ENCODE results near the gene TRPT1.
"Not testable (repeated sequence)": the region's sequence is repeated elsewhere in the genome, so short reads cannot be mapped to it uniquely, and the experiment has no call there.

Gene TRPT1

DNA sequence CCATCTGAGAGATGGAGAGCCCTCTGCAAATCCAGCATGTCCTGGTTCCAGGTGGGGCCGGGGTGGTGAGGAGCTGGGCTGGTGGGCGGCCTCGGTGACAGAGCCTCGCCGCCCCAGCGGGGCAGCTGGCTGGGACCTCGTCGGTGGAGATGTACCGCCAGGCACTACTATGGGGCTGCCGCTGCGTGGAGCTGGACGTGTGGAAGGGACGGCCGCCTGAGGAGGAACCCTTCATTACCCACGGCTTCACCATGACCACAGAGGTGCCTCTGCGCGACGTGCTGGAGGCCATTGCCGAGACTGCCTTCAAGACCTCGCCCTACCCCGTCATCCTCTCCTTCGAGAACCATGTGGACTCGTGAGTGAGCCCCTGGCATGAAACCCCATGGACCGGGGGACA, 32.4 kb upstream of the TRPT1 start:
- no peak for DNase-seq

DNA sequence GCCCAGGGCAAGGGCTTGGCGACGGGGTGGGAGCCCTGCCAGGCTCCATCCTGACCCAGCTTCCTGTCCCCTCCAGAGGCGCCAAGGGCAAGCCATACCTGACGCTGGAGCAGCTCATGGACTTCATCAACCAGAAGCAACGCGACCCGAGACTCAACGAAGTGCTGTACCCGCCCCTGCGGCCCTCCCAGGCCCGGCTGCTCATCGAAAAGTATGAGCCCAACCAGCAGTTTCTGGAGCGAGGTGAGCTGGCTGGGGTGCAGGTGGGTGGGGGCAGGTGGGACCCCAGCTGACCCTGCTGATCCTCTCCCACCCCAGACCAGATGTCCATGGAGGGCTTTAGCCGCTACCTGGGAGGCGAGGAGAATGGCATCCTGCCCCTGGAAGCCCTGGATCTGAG, 30.3 kb upstream of the TRPT1 start:
- DNase-seq, result peak; percentile 3

DNA sequence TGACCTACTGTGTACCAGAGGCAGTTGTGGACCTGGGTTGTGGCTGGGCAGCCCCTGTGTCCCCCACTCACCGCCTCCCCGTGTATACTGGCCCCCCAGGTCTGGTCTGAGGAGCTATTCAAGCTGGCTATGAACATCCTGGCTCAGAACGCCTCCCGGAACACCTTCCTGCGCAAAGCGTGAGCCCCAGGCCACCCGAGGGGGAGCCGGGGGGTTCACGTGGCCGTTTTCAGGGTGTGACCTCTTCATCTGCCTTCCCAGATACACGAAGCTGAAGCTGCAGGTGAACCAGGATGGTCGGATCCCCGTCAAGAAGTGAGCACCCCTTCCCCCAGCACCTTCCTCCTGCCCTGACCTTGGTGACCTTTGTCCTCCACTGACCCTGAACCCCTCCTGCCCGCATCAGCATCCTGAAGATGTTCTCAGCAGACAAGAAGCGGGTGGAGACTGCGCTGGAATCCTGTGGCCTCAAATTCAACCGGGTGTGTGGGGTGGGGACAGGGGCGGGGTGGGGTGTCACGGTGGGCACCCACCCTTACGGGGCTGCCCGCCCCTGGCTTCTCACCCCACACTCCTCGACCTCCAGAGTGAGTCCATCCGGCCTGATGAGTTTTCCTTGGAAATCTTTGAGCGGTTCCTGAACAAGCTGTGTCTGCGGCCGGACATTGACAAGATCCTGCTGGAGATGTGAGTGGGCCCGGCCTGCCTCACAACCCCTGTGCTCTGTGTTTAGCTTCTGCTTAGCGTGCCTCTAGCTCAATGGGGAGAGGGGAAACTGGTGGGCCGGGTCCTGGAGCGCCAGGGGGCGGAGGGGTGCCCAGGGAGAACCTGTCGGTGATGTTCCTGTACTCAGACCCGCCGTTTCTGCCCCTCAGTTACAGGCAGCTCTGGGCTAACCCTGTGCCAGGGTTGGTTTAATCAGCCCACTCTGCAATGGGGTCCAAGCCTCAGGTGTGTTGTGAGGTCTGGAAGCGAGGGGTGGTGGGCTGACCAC, 29.4 kb upstream of the TRPT1 start:
- DNase-seq, result no peak

DNA sequence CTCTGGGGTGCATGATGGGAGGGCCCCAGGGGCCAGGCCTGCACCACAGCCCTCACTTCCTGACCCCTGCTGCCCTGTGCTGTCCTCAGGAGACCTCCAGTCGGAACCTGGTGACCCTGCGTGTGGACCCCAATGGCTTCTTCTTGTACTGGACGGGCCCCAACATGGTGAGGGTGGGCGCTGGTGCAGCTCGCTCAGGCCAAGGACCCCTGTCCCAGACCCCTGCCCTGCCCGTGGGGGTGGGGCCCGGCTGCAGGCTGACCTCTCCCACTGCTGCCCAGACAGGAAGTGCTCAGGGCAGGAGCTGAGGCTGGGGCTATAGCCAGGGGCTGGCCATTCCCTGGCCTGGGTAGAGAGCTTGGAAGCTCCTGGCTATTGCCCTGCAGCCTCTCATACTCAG, 28.3 kb upstream of the TRPT1 start:
- no peak for DNase-seq

DNA sequence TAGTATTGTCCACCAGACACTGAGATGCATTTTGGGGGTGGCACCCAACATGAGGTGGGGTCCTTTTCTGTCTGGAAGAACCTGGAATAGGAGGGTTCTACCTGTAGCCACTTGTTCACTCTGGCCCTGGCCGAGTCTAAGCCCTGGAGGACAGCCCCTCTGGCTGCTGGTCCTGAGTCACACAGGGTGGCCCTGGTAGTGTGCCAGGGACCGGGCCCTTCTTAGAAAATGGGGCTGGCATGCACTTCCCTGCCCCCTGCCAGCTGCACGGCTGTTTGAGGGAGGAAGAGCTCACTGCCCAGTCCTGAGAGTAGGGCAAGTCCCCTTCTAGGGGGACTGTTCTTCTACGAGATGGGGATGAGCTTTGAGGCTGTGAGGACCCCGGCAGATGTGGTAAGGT, 27.5 kb upstream of the TRPT1 start:
- peak; percentile 2 for DNase-seq

DNA sequence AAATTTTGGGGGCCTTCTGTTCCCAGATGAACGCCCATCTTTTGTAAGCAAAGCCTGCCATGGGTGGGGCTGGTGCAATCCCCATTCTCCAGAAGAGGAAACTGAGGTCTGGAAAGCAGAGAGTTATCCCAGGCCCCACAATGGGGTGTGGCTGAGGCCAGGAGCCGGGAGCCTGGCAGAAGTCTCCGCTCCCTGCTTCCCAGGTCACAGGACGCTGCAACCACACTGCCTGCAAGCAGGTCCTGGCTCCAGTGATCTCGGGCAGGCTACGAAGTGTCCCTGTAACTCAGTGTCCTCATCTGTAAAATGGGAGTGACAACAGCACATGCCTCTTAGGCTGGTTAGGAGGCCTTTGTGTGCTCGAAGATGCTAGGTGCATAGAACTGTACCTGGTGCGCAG, 27.1 kb upstream of the TRPT1 start:
- DNase-seq, result peak; percentile 2

DNA sequence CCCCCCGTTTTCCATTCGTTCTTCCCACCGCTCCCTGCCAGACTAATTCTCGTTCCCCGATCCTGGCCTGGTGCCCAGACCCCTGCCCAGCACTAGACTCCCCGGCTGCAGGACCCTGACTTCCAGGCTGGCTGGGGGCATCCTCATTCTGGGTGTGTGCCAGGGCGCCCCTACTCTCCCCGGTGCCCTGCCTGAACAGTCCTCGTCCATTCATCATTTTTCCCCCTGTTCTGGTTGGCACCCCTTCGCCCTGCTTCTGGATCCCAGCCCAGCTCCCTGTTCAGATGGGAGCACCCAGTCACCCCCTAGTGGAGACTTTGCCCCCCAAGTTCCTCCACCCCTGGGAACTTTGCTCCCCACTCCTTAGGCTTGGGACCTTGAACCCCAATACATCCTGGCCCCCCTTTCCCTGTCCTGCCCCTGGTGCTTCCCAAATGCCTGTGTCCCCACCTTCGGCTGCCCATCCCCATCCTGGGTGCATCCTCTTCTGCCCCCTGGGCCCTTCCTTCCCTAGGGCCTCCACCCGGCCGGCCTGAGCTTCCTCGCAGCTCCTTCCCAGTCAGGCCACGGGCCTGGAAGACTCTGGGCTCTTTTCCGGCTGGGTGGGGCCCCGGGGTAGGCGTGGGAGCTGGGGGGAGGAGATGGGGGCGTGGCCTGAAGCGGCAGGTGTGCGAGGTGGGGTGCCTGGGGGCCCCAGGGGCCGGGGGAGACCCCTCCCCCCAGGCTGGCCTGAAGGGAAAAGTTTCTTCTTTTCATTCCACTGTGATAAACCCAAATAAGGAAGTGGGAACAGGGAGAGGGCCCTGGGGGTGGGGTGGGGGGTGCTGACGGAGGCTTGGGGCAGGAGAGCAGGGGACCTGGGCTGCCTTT, 26.3 kb upstream of the TRPT1 start:
- peak; percentile 47 for DNase-seq

DNA sequence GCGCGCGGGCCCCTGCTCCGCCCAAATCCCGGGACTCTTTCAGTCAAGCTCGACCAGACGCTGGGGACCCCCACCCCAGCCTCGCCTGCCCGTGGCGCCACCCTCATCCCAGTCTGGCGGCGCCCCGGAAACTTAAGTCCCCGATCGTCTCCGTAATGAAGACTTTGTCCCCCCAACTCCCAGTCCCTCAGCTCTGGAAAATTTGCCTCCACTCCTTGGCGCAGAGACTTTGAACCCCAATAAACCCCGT, 25.7 kb upstream of the TRPT1 start:
- DNase-seq, result no peak

DNA sequence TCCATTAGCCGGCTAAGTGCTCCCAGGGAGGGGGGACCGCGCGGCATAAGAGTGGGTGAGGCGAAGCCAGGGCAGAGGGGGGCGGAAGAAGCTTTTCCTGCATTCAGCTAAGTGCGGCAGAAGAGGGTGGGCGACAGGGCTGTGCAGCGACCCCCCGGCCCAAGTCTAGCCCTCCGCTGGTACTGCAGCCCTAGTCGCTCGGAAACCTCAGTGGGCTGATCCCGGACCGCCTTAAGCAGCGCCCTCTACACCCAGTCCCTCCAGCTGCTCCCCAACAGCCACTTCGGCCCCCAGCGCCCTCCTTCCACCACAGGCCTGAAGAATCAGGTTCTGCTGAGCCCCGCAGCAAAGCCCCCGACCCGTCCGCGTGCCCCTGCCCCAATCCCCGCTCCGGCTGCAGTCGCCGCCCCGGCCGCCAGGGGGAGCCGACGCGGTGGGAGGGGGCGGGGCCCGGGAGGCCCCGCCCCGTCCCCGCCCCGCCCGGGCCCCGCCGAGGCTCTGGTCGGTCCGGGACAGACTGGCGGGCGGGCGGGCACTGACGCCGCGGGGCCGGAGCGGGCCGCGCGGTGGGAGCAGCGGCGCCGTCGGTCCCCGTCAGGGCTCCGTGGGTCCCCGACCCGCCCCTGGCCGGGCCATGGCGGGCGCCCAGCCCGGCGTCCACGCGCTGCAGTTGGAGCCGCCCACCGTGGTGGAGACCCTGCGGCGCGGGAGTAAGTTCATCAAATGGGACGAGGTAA, 25.2 kb upstream of the TRPT1 start, which contains the start of gene PLCB3:
PLCB3 (plus strand) TSS at position 515 of the 737 bp plus-strand sequence; CDS start at position 635, 120 bp downstream.
- DNase-seq, result peak; percentile 81

DNA sequence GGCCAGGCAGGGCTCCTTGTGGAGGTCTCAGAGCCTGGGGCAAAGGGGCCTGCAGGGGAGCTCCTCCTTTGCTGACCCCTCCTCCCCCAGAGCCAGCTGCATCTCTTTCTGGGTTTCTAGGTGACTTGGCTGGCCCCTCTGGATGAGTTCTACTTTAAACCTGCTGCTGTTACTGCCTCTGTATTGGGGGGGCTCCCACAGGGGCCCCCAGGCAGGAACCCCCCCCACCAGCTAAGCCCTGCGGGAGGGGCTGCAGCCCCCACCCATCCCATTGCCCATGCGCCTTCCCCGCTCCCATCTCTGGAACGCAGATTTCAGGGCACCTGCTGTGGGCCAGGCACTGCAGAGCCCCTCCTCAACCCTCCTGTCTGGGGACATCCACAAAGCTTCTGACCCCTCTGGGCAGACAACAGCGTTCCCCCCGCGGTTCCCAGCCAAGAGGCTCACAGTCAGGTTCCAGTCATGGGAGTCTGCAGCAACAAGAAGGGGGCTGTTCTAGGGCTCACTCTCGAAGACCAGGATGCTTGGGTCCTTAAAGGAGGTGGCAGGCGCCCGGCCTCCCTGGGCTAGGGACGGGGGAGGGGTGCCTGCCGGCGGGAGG, 24.5 kb upstream of the TRPT1 start:
- DNase-seq, result peak; percentile 59

DNA sequence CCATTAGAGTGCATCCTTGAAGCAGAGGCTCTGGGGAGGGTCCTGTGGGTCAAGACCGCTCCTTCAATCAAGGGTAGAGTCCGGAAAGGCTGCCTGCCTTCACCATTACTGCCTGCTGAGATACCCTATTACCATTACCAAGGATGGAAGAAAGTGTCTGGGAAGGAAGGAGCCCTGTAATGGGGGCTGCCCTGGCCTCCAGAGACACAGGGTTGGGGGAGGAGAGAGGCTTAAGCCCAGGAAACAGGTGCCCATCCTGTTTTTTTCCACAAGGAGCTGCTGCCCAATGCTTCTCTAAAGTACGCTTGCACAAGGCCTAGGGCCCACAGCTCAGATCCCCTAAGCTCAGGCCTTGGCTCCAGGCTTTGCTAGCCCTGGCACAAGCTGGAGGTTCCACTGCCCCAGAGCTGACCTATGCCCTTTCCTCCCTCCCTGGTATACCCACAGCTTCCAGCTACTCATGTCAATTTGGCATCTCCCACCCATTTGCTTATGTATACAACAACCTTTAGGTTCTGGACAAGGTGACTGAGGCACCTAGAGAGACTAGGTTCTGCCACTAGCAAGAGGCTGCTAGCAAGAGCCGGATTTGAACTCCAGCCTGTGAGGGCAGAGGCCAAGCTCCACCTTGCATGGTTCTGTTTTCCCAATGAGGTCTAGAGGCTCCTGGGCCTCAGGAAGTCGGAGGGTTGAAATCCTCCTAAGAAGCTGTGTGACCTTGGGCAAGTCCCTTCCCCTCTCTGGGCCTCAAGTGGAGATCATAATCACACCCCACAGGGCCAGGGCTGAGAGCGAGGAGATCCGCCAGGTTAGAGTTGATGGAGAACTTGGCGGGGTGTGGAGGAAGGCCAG, 23.8 kb upstream of the TRPT1 start:
- DNase-seq, result peak; percentile 6

DNA sequence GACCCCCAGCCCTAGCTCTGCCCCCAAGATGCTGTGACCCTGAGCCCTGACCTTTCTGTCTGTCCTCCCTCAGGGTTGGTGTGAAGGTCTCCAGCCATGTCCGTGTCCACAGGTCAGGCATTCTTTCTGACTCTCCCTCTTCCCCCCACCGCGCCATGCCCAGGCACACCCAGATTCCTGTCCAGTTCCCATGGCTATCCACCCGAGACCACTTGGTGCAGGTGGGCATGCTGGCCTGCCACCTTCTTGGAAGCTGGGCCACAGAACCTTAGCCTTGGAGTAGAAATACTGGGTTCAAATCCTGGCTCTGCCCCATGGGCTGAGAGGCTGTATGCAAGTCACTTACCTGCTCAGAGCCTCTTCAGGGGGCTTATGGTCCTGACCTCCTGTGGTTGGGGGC, 23.1 kb upstream of the TRPT1 start:
- no peak for DNase-seq

DNA sequence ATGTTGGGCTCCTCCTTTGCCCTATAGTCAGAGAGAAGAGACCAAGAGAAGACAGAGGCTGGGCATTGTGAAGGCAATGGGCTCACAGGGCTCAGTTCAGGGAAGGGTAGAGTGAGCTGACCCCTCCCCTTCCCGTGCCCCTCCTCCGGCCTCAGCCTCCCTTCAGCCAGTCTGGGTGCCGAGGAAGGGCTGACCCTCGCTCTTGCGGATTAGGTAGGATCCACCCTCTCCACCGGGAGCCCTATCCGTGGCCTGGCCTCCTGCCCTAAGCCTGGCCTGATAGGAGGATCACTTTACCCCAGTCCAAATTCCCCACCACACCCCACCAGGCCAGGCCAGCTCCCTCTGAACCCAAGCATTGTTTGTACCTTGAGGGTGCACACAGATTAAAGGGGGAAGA, 22.6 kb upstream of the TRPT1 start:
- no peak for DNase-seq

DNA sequence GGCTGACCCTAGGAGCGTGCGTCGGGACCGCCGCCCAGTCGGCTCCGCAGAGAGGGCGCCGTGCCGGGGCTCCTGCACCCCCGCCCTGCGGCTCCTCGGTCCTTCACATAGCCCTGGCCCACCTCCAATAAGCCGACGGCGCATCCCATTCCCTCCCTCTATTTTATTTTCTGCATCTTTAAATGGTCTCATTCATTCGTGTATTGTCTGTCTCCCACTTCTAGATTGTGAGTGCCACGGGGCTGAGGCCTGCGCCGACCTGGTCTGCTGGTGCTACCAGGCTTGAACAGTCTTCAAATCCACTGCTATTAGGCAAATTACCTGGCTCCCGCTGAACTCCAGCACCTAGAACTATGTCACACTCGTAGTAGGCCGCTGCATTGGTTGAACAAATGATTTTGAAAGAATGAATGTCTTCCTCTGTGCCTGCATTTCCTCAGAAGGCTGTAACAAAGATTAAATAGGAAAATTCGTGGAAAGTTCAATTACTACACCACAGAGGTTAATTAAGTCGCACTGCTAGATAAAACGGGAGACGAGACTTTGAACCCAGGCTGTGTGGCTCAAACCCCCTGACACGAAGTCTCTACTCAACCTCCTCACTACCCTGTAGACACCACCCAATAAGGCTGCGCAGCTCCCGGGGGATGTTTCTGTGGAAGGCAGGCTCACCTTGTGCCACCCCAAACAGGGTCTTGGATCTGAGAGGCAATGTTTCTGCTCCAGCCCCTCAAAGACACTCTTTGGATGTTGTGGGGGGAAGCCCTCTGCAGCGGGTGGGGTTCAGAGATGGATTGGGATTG, 21.9 kb upstream of the TRPT1 start:
- peak; percentile 2 for DNase-seq

DNA sequence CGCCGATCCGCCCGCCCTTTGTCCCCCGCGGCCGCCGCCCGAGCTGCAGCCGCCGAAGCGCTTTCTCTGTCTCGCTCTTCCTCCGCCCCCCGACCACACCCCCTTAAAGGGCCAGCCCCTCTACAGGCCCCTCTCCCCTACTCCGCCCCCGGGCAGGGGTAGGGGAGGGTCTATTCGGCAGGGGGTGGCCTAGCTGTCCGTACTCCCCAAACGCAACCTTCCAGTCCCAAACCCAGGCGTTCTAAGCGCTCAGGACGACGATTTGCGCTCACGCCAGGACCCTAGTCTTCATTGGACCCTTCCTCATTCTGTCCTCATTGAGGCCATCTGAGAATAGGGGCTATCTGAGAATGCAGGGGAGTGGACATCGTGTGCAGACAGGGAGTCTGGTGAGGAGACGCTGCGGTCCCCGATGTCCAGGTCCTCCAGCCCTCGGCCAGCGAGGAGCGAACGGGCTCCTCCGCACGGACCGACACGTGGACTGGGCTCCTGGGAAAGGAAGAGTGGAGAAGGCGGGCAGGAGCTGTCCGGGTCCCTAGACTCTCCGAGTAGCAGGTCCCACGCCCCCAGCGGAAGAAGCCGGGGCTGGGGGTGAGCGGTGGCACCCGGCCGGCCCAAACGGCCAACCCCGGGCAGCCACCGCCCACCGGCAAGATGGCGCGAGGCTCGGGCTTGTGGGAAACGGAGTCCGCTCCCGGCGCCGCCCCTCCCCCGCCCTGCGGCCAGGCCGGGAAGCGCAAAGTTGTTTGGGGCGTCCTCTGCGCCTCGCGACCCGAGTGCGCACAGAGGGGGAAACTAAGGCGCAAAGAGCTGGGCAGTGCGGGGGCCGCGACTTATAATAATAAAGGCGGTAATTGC, 21.1 kb upstream of the TRPT1 start, which contains the start of gene PPP1R14B:
PPP1R14B (minus strand) TSS at position 73 of the 858 bp plus-strand sequence. CDS start 270 bp downstream, outside the sequence.
- peak; percentile 96 for DNase-seq

DNA sequence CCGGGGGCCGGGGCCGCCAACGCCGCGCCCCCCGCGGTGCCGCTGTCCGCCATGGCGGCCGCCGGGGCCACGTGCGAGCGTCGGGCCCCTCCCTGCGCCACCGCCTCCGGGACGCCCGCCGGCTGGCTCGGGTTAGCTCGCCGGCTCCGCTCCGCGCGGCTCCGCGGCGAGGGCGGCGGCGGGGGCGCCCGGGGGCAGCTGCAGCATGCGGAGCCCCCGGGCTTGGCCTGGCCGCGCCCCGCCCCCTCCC, 20.6 kb upstream of the TRPT1 start:
- not testable (repeated sequence) for DNase-seq

DNA sequence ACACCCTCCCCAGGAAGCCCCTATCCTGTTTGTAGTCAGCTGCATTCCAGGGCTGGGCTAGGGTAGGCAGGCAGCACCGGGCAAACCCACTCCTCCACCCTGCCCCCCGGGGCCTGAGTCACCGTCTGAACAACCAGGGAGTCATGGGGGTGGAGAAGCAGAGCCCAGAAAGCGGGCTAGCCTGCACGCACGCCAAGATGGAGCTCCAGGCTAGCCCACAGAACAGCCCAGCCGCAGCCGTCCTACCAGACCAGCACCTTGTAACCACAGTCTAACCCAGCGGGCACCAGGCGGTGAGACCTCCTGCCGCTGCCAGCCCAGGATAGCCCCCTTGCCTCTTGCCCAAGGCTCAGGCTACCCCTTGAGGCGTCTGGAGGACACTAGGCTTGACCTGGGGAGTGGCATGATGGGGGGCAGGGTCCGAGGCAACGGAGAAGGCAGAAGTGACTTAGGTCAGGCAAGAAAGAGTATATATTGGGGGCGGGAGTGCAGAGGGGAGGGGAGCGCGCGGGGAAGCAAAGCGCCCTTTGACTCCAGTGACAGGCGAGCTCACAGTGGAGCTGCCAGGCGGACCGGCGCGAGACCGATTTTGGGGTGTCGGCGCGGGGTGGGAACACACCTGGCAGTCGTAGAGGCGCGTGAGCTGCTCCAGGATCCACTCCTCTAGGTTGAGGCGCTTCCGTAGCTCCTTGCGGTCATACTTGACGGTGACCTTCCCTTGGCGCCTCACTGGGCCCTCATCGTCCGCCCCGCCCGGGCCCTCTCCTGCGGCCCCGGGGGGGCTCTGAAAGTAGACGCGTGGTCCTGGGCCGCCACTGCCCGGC, 20.0 kb upstream of the TRPT1 start:
- DNase-seq, result peak; percentile 86

DNA sequence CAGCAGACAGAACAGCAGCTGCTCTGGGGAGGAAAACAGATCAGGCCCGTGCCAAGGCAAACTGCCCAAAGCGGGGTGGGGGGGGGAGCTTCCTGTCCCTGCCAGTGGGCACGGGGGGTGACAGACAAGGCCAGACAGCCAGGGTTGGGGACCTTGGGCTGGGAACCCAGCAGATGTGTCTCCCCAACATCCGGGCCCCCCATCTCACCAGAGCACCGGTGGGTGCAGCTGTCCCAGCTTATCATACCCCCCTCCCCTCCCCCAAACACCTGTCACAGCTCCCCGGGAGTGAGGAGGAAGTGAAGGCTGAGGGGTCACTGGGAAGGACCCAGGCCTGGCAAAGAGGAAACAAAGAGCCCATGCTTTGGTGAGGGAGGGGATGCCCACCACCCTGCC, 19.4 kb upstream of the TRPT1 start:
- peak; percentile 83 for DNase-seq

DNA sequence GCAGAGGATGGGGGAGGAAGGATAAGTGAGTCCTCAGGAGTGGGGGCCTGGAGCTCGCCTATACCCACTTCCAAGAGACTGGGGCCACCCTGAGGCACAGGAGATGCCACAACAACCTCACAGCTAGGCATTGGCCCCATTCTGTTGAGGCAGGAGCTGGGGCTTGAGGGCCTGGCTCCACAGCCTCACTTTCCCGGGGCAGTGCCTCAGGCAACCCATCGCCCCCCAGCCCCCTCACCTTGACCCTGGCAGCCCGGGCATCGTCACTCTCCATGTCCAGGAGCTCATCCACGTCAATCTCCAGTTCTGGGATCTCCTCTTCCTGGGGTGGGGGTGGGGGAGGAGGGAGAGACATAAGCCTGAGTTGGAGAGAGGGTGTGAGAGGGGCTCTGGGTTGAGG, 19.0 kb upstream of the TRPT1 start:
- DNase-seq, result peak; percentile 14

Data from RPMI8226 (cell line).